GM21786 (cell line): Measurements from ENCODE around the gene HAT1.

Experiments
- ATAC-seq: cut with Tn5 transposase; IDR thresholded peaks from one replicate; pipeline ENCODE4 v1.9.1; 2021; ENCODE audit not compliant: unreplicated experiment

HAT1 gene

GRCh38 chr2:171919453-171919852 lies 2.8 kb upstream of the HAT1 start:
- no peak for ATAC-seq

GRCh38 chr2:171921970-171922229 lies 361 bp upstream of the HAT1 start:
- no peak for ATAC-seq

GRCh38 chr2:171923206-171923605 lies 945 bp downstream of the HAT1 start:
- ATAC-seq = no peak

- no peak for ATAC-seq
Measured at GRCh38 chr2:171924170-171924942, 2.1 kb downstream of the HAT1 start.

- no peak for ATAC-seq
Measured at GRCh38 chr2:171930385-171930784, 8.1 kb downstream of the HAT1 start.

GRCh38 chr2:171939058-171939742 lies 16.9 kb downstream of the HAT1 start:
- ATAC-seq = no peak

GRCh38 chr2:171939743-171940071 lies 17.4 kb downstream of the HAT1 start:
- no peak for ATAC-seq

- no peak for ATAC-seq
Measured at GRCh38 chr2:171941316-171941699, 19.0 kb downstream of the HAT1 start.

- ATAC-seq = no peak
Measured at GRCh38 chr2:171943869-171944268, 21.6 kb downstream of the HAT1 start.

GRCh38 chr2:171952276-171952675 lies 30.0 kb downstream of the HAT1 start:
- no peak for ATAC-seq

- no peak for ATAC-seq
Measured at GRCh38 chr2:171952748-171953147, 30.5 kb downstream of the HAT1 start.

- no peak for ATAC-seq
Measured at GRCh38 chr2:171956135-171956825, 34.0 kb downstream of the HAT1 start.

- no peak for ATAC-seq
Measured at GRCh38 chr2:171957061-171957460, 34.8 kb downstream of the HAT1 start.

GRCh38 chr2:171958475-171958874 lies 36.2 kb downstream of the HAT1 start:
- no peak for ATAC-seq

- no peak for ATAC-seq
Measured at GRCh38 chr2:171959998-171960397, 37.7 kb downstream of the HAT1 start.

GRCh38 chr2:171960570-171960969 lies 38.3 kb downstream of the HAT1 start:
- ATAC-seq = no peak

GRCh38 chr2:171963198-171963597 lies 40.9 kb downstream of the HAT1 start:
- no peak for ATAC-seq

GRCh38 chr2:171964308-171964707 lies 42.0 kb downstream of the HAT1 start:
- ATAC-seq = no peak

- ATAC-seq = no peak
Measured at GRCh38 chr2:171965238-171965637, 43.0 kb downstream of the HAT1 start.

- no peak for ATAC-seq
Measured at GRCh38 chr2:171965661-171966060, 43.4 kb downstream of the HAT1 start.

GRCh38 chr2:171966235-171966634 lies 44.0 kb downstream of the HAT1 start:
- no peak for ATAC-seq

GRCh38 chr2:171966688-171967087 lies 44.4 kb downstream of the HAT1 start:
- no peak for ATAC-seq
